NCI-H1417 treated with DMSO at 0.1 percent for 48 hours (cell line): ENCODE results near the gene CD200.
A peak's percentile ranks its signal among the peaks of the same experiment; 100 is the strongest.

Experiments
- DNase-seq: peaks from one replicate; lab custom pipeline; 2025; lab: John Stamatoyannopoulos, UW

CD200 gene

GRCh38 chr3:112333381-112334317 is 693 bp downstream of the CD200 start:
- peak; percentile 65 for DNase-seq

- no peak for DNase-seq
These were observed 1.9 kb downstream of the CD200 start for GRCh38 chr3:112334691-112335433.

- DNase-seq: no peak
These were observed 2.5 kb downstream of the CD200 start for GRCh38 chr3:112335434-112335781.

GRCh38 chr3:112338021-112338726 is 5.2 kb downstream of the CD200 start:
- no peak for DNase-seq

GRCh38 chr3:112338727-112339056 is 5.7 kb downstream of the CD200 start:
- no peak for DNase-seq

GRCh38 chr3:112339134-112339533 is 6.2 kb downstream of the CD200 start:
- DNase-seq: no peak

GRCh38 chr3:112339609-112340008 is 6.7 kb downstream of the CD200 start:
- DNase-seq: no peak

- DNase-seq: no peak
These were observed 8.4 kb downstream of the CD200 start for GRCh38 chr3:112341386-112341785.

- no peak for DNase-seq
These were observed 12.7 kb downstream of the CD200 start for GRCh38 chr3:112345681-112346080.

- DNase-seq: no peak
These were observed 13.7 kb downstream of the CD200 start for GRCh38 chr3:112346491-112347122.

GRCh38 chr3:112348943-112349342 is 16.0 kb downstream of the CD200 start:
- no peak for DNase-seq

- DNase-seq: no peak
These were observed 16.6 kb downstream of the CD200 start for GRCh38 chr3:112349557-112349956.

- DNase-seq: peak; percentile 3
These were observed 17.3 kb downstream of the CD200 start for GRCh38 chr3:112350018-112350810.

- DNase-seq: no peak
These were observed 18.1 kb downstream of the CD200 start for GRCh38 chr3:112351036-112351435.

- DNase-seq: peak; percentile 17
These were observed 18.9 kb downstream of the CD200 start for GRCh38 chr3:112351823-112352222.

- DNase-seq: no peak
These were observed 19.8 kb downstream of the CD200 start for GRCh38 chr3:112352720-112353119.

- no peak for DNase-seq
These were observed 20.4 kb downstream of the CD200 start for GRCh38 chr3:112353365-112353764.

GRCh38 chr3:112354642-112355306 is 21.8 kb downstream of the CD200 start:
- DNase-seq: no peak

GRCh38 chr3:112355307-112355687 is 22.3 kb downstream of the CD200 start:
- DNase-seq: no peak

- DNase-seq: no peak
These were observed 25.2 kb downstream of the CD200 start for GRCh38 chr3:112357930-112358780.
